Measurements from ENCODE around the gene TMEM38B.

Gene TMEM38B

DNA sequence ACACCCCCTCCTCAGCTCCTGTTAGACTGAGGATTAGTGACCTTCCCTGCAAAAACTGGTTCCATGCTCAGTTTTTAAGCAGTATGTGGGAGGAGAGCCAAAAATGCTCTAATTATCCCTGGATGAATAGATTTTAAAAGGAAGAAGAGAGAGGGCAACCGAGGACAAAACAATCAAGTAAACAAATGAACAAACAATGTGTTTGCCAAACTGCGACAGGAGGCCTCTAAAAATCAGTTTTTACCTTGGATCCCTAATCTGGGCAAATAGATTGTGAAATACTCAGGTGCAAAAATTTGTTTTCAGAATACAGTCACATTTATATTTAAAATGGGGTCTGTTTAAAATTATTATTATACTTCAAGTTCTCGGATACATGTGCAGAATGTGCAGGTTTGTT lies 23.6 kb upstream of the TMEM38B start:
- Histone ChIP-seq H3K27ac (ENCODE audit: low read depth, low read length) (no peak overlapping the region), H3K4me1 (ENCODE audit: control insufficient read depth, insufficient read depth, low read length) (no peaks in the 10 kb centered on the region), H3K36me3 (ENCODE audit: control insufficient read depth, insufficient read depth, low read length) (no peaks in the 10 kb centered on the region), H3K27me3 (ENCODE audit: control insufficient read depth, insufficient read depth, low read length) (no peaks in the 10 kb centered on the region), H3K4me3 (ENCODE audit: low read length) (no peak overlapping the region), H3K9ac (ENCODE audit: low read length) (no peak overlapping the region)

DNA sequence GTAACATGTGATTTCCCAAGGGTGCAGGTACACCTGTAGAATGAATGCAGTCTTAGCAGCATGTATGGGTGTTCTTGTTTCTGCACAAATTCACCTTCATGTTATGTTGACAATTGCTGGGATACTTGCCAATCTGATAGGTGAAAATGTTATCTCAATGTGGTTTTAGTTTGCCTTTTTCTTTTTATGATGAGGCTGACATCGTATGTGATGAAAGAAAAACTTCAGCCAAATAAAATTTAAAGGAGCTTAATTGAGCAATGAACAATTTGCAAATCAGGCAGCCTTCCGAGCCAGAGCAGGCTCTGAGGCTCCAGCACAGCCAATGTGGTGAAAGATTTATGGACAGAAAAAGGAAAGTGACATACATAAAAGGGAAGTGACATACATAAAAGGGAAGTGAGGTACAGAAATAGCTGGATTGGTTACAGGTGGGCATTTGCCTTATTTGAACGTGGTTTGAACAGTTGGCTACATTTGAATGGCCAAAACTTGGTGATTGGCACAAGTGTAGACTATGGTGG lies 21.6 kb upstream of the TMEM38B start:
- Histone ChIP-seq H3K27me3 (ENCODE audit: control insufficient read depth, insufficient read depth, low read length) (no peaks in the 10 kb centered on the region), H3K9ac (ENCODE audit: low read length) (no peak overlapping the region), H3K36me3 (ENCODE audit: control insufficient read depth, insufficient read depth, low read length) (no peaks in the 10 kb centered on the region), H3K4me1 (ENCODE audit: control insufficient read depth, insufficient read depth, low read length) (no peaks in the 10 kb centered on the region), H3K27ac (ENCODE audit: low read depth, low read length) (no peak overlapping the region), H3K4me3 (ENCODE audit: low read length) (no peak overlapping the region)

DNA sequence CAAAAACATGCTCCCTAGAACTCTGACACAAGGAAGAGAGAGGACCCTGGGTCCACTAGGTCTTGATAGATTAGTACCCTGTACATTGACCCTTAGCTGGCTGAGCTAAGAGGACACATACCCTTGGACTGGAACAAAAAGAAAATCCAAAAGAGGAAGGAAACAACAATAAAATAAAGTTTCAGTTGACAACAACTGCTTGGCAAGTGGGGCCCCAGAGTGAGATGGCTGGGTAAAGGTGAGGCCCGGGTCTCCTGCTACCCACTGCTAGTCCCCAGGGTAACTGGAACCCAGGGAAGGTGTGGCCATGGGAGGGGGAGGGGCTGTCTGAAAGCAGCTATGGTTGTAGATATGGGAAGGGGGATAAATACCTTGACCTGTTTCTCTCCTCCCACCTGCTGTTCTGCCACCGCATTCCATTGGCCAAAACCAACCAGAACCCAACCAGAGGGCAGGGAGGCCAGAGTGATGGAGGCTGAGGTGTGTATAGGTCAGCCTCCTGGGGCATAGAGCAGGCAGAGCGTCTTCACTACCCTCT lies 20.4 kb upstream of the TMEM38B start:
- Histone ChIP-seq H3K9ac (ENCODE audit: low read length) (no peak overlapping the region), H3K27ac (ENCODE audit: low read depth, low read length) (no peak overlapping the region), H3K4me3 (ENCODE audit: low read length) (no peak overlapping the region), H3K4me1 (ENCODE audit: control insufficient read depth, insufficient read depth, low read length) (no peaks in the 10 kb centered on the region), H3K36me3 (ENCODE audit: control insufficient read depth, insufficient read depth, low read length) (no peaks in the 10 kb centered on the region), H3K27me3 (ENCODE audit: control insufficient read depth, insufficient read depth, low read length) (no peaks in the 10 kb centered on the region)

DNA sequence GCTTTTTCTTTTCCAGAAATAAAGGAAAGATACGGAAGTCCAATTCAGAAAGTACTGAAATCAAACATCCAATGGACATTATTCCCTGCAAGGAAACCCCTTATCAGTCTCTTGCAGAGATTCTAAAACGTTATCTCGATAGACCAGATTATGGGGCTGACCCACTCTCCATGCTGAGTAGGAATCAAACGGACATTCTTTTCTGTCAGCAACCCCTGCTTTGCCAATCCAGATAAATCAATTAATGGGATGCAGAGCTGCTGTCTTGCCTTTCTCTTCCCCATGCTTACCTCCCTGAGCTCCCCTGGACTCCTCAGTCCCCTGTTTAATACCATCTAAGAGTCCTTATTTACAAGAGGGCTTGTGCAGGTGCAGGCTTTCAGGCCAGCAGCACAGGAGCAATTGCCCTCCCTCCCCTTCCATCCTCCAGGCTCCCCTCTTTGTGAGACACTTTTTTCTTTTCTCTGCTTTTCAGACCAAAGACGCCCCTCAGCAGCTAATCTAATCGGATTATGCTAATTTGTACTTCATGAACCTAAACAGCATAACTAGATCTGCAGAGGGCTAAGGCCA lies 17.9 kb upstream of the TMEM38B start:
- Histone ChIP-seq H3K27me3 (ENCODE audit: control insufficient read depth, insufficient read depth, low read length) (no peaks in the 10 kb centered on the region), H3K9ac (ENCODE audit: low read length) (no peak overlapping the region), H3K36me3 (ENCODE audit: control insufficient read depth, insufficient read depth, low read length) (no peaks in the 10 kb centered on the region), H3K27ac (ENCODE audit: low read depth, low read length) (no peak overlapping the region), H3K4me1 (ENCODE audit: control insufficient read depth, insufficient read depth, low read length) (no peaks in the 10 kb centered on the region), H3K4me3 (ENCODE audit: low read length) (no peak overlapping the region)

DNA sequence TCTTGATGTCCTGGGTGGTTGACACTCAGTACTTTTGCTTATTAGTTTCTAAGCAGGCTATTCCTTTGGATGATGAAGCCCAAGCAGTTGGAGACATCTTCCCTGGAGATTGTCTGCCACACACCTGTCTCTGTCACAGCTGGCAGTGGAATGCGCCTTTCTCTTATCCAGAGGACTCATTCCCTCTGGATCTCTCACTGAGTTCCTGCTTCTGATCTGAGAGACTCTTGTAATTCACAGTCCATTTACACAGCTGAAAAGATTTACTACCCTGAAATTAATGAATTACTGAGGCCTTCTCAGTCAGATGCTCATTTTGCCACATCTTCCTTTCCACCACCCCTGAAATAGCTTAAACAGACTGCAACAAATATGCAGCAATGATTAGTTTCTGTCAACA lies 16.2 kb upstream of the TMEM38B start:
- Histone ChIP-seq H3K27ac (ENCODE audit: low read depth, low read length) (no peak overlapping the region), H3K4me3 (ENCODE audit: low read length) (no peak overlapping the region), H3K4me1 (ENCODE audit: control insufficient read depth, insufficient read depth, low read length) (no peaks in the 10 kb centered on the region), H3K9ac (ENCODE audit: low read length) (no peak overlapping the region), H3K27me3 (ENCODE audit: control insufficient read depth, insufficient read depth, low read length) (no peaks in the 10 kb centered on the region), H3K36me3 (ENCODE audit: control insufficient read depth, insufficient read depth, low read length) (no peaks in the 10 kb centered on the region)

DNA sequence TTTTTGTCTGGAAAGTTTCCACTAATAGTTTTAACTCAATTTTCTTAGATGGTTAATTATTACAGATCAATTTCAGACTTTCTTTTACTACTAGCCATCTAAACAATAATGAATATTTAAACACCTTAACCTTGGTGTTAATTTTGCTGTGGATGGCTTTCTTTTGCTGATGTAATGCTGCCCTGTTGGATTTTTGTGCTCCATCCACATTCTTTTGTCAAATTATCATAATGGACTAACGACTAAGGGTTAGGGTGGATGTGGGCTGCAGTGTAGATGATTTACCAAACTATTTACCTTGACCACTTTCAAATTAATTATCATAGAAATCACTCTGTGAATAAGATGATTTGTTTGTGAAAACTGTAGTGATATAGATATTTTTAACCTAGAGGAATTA lies 15.6 kb upstream of the TMEM38B start:
- Histone ChIP-seq H3K27ac (ENCODE audit: low read depth, low read length) (no peak overlapping the region), H3K27me3 (ENCODE audit: control insufficient read depth, insufficient read depth, low read length) (no peaks in the 10 kb centered on the region), H3K9ac (ENCODE audit: low read length) (no peak overlapping the region), H3K4me1 (ENCODE audit: control insufficient read depth, insufficient read depth, low read length) (no peaks in the 10 kb centered on the region), H3K36me3 (ENCODE audit: control insufficient read depth, insufficient read depth, low read length) (no peaks in the 10 kb centered on the region), H3K4me3 (ENCODE audit: low read length) (no peak overlapping the region)

DNA sequence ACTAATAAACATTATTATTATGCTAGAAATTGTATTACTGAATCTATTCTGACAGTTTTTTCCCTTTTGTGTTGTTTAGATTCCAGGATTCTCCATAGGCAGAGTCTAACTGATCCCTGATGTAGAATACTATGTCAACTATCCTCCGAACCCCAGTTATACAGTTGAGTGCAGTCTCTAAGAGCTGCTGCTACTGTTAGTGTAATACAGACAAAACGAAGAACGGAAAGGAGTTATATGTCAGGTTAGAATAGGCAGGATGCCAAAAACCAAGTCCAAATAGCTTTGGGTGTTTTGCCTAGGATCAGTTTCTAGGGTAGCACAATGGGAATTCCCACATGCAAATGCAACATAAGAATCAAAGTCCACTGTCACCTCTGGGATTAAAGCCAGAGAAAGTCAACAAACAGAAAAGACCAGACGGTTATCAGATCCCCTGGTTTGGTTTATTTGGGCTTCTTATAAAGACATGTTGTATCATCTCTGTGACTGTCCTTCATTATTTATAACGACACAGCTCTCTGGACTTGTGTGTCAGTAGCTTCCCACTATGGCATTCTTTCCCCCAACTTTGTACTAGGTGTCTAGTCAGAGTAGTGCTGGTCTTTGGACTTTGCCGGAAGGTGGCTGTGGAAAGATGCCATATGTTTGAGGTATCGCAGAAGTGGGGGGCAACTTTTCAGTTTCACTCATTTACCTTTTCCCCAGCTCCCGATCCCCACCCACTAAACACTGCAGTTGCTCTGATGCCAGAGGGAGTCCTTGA lies 14.9 kb upstream of the TMEM38B start:
- Histone ChIP-seq H3K36me3 (ENCODE audit: control insufficient read depth, insufficient read depth, low read length) (no peaks in the 10 kb centered on the region), H3K4me3 (ENCODE audit: low read length) (no peak overlapping the region), H3K9ac (ENCODE audit: low read length) (no peak overlapping the region), H3K4me1 (ENCODE audit: control insufficient read depth, insufficient read depth, low read length) (no peaks in the 10 kb centered on the region), H3K27me3 (ENCODE audit: control insufficient read depth, insufficient read depth, low read length) (no peaks in the 10 kb centered on the region), H3K27ac (ENCODE audit: low read depth, low read length) (no peak overlapping the region)

DNA sequence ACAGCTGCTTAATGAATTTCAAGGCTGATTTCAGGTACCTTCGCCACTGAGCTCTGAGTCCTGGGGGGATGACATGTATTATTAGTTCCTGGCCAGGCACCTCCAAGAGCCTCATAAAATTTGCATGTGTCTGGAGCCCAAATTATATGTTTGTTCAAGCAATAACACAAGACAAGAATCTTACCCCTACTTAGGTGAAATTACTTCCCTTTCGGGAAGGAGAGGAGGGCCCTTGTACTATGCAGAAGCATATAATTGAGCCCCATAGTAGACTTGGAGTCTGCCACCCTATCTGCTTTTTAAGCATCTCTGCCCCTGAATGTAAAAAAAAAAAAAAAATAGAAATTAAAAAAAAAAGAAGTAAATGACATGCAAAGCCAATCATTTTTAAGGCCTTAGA lies 13.0 kb upstream of the TMEM38B start:
- Histone ChIP-seq H3K27ac (ENCODE audit: low read depth, low read length) (no peak overlapping the region), H3K36me3 (ENCODE audit: control insufficient read depth, insufficient read depth, low read length) (no peaks in the 10 kb centered on the region), H3K4me1 (ENCODE audit: control insufficient read depth, insufficient read depth, low read length) (no peaks in the 10 kb centered on the region), H3K27me3 (ENCODE audit: control insufficient read depth, insufficient read depth, low read length) (no peaks in the 10 kb centered on the region), H3K4me3 (ENCODE audit: low read length) (no peak overlapping the region), H3K9ac (ENCODE audit: low read length) (no peak overlapping the region)

DNA sequence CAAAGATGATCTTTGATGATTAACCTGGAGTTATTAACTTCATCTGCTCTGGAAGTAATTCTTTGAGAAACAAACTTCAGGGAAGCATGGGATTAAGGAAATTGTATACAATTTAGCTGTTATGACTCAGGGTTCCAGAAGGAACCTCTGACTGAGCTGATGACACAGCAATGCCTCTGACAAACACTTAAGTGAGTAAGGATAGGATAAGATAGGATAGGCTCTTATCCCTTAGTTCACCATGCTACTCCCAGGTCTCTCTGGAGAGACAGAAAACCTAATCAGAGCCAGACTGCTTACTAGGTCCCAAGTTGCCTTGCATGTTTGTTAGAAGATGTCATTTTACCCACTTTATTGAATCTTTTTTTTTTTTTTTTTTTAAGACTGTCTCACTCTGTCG lies 12.6 kb upstream of the TMEM38B start:
- H3K27me3 ChIP-seq (ENCODE audit: control insufficient read depth, insufficient read depth, low read length) = no peaks in the 10 kb centered on the region
- no peak overlapping the region for H3K27ac ChIP-seq (ENCODE audit: low read depth, low read length)
- no peaks in the 10 kb centered on the region for H3K4me1 ChIP-seq (ENCODE audit: control insufficient read depth, insufficient read depth, low read length)
- H3K4me3 ChIP-seq (ENCODE audit: low read length) = no peak overlapping the region
- H3K9ac ChIP-seq (ENCODE audit: low read length) = no peak overlapping the region
- H3K36me3 ChIP-seq (ENCODE audit: control insufficient read depth, insufficient read depth, low read length) = no peaks in the 10 kb centered on the region

DNA sequence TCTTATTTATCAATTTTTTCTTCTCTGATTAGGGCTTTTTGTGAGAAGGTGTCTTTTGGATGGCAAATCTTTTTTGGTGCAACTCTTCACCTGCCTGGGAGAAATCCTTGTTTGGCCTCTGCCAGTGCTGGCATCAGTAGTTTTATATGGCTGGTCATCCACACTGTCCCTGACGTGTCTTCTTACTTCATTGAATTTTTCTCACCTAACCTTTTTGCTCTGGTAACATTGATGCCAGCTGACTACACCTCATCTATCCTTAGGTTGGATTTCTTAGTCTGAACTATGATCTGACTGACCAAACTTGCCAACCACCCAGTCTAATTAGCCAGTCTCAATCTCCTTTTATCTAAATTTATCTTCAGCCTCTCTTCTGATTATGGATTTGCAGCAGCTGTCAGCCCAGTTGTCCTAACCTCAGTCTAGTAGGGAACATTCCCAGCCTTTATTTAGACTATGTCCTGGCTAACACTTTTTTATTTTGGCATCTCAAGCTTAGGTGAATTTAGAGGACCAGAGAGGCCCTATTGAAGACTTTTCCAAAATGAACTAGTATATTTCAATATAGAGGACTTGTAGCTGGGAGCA lies 10.6 kb upstream of the TMEM38B start:
- Histone ChIP-seq H3K4me1 (ENCODE audit: control insufficient read depth, insufficient read depth, low read length) (no peaks in the 10 kb centered on the region), H3K4me3 (ENCODE audit: low read length) (no peak overlapping the region), H3K36me3 (ENCODE audit: control insufficient read depth, insufficient read depth, low read length) (no peaks in the 10 kb centered on the region), H3K27me3 (ENCODE audit: control insufficient read depth, insufficient read depth, low read length) (no peaks in the 10 kb centered on the region), H3K9ac (ENCODE audit: low read length) (no peak overlapping the region), H3K27ac (ENCODE audit: low read depth, low read length) (no peak overlapping the region)

DNA sequence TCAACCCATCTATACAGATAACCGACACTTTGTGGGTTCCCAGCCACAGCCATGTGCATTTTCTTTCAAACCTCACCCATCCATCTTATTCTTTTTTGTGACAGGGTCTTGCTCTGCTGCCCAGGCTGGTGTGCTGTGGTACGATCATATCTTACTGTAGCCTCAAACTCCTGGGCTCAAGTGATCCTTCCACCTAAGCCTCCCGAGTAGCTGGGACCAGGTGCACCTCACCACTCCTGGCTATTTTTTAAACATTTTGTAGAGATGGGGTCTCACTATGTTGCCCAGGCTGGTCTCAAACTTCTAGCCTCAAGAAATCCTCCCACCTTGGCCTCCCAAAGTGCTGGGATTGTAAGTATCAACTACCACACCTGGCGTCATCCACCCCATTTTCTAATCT lies 7.4 kb upstream of the TMEM38B start:
- Histone ChIP-seq H3K27ac (ENCODE audit: low read depth, low read length) (no peak overlapping the region), H3K4me3 (ENCODE audit: low read length) (no peak overlapping the region), H3K27me3 (ENCODE audit: control insufficient read depth, insufficient read depth, low read length) (no peaks in the 10 kb centered on the region), H3K4me1 (ENCODE audit: control insufficient read depth, insufficient read depth, low read length) (no peaks in the 10 kb centered on the region), H3K36me3 (ENCODE audit: control insufficient read depth, insufficient read depth, low read length) (no peaks in the 10 kb centered on the region), H3K9ac (ENCODE audit: low read length) (no peak overlapping the region)

DNA sequence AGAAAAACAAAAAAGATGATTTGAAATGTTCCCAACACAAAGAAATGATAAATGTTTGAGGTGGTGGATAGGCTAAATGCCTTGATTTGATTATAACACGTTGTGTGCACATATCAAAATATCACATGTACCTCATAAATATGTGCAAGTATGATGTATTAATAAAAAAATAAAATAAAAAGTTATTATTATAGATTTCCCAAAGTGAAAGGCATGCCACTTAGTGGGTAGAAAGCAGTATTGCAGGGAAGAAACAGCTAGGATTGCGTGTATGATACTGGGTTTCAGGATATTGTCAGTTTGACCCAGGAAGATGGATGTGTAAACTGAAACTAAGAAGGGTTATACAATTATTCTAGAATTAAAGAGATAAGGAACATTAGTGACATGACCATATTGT lies 3.6 kb upstream of the TMEM38B start:
- no peaks in the 10 kb centered on the region for H3K27me3 ChIP-seq (ENCODE audit: control insufficient read depth, insufficient read depth, low read length)
- no peak overlapping the region for H3K27ac ChIP-seq (ENCODE audit: low read depth, low read length)
- H3K36me3 ChIP-seq (ENCODE audit: control insufficient read depth, insufficient read depth, low read length) = no peaks in the 10 kb centered on the region
- no peak overlapping the region for H3K4me3 ChIP-seq (ENCODE audit: low read length)
- H3K9ac ChIP-seq (ENCODE audit: low read length) = no peak overlapping the region
- peaks cover 5% of the 10 kb centered on the region for H3K4me1 ChIP-seq (ENCODE audit: control insufficient read depth, insufficient read depth, low read length)

Measured in rectal smooth muscle tissue (tissue), 1 donor.